T47D (cell line): ENCODE measurements around the gene TBCD.
"Not testable (repeated sequence)": the region's sequence is repeated elsewhere in the genome, so short reads cannot be mapped to it uniquely, and the experiment has no call there.

Experiments used
- DNase-seq, 2 experiments: peaks; one replicate each; pipeline versions ENCODE4 v3.0.0 to v3.0.0-alpha.2; 2011 to 2012; ENCODE audit warnings: low read depth in 1 of 2, low spot score in 1 of 2
- JUND ChIP-seq: IDR thresholded peaks from 2 replicates; pipeline ENCODE4 v1.6.1; 2012; ENCODE audit warnings: low read depth
- in situ Hi-C: cut with HindIII; loops from 2 replicates; pipeline ENCODE4 v1.10.0; 2016; ENCODE audit warnings: low sequenced_read_pairs, low pct_unique_long_range_greater_than_20kb

The TBCD gene

GRCh38 chr17:82961366-82962162, 209.7 kb downstream of the TBCD start:
- TF ChIP-seq JUND, result no peak
- peak in 1 of 2 experiments; percentile 29 for DNase-seq
- in situ Hi-C loops, result no loop called here

GRCh38 chr17:82962163-82962720, 210.4 kb downstream of the TBCD start:
- no peak for TF ChIP-seq JUND
- DNase-seq, result no peak
- in situ Hi-C loops, result no loop called here

- peak; percentile 68 to 78 for DNase-seq
- in situ Hi-C loops, result no loop called here
- no peak for TF ChIP-seq JUND
Measured at GRCh38 chr17:82963104-82963950, 211.5 kb downstream of the TBCD start.

DNA sequence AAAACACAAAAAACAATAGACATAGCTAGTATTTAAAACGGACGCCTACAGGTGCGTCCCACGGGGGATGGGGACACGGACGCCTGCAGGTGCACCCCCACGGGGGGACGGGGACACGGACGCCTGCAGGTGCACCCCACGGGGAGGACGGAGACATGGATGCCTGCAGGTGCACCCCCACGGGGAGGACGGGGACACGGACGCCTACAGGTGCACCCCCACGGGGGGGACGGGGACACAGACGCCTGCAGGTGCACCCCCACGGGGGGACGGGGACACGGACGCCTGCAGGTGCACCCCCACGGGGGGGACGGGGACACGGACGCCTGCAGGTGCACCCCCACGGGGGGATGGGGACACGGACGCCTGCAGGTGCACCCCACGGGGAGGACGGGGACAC, 212.6 kb downstream of the TBCD start:
- DNase-seq, in situ Hi-C loops: not testable (repeated sequence)

GRCh38 chr17:82964851-82965341, 213.0 kb downstream of the TBCD start:
- in situ Hi-C loops, result no loop called here
- no peak for TF ChIP-seq JUND
- DNase-seq, result no peak

DNA sequence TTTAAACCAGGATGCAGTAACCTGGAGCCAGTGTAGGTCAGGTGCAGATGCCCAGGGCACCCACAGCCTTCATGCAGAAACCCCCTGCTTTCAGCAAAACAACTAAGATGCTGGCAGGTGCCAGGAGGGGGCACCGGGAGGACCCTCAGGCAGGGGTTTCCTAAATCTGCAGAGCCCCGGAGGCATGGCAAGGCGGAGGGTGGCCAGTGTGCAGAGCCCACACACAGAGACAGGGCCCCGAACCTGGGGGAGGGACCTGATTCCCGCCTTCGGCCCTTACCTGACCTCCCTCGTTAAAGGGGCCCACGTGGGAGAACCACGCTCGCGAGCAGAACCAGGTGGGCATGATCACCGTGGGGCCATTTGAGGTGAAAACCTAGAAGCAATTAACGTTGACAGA, 213.5 kb downstream of the TBCD start:
- TF ChIP-seq JUND, result no peak
- in situ Hi-C loops, result no loop called here
- DNase-seq, result no peak

- DNase-seq, result no peak
- in situ Hi-C loops, result no loop called here
- TF ChIP-seq JUND, result no peak
Measured at GRCh38 chr17:82966415-82966814, 214.6 kb downstream of the TBCD start.

DNA sequence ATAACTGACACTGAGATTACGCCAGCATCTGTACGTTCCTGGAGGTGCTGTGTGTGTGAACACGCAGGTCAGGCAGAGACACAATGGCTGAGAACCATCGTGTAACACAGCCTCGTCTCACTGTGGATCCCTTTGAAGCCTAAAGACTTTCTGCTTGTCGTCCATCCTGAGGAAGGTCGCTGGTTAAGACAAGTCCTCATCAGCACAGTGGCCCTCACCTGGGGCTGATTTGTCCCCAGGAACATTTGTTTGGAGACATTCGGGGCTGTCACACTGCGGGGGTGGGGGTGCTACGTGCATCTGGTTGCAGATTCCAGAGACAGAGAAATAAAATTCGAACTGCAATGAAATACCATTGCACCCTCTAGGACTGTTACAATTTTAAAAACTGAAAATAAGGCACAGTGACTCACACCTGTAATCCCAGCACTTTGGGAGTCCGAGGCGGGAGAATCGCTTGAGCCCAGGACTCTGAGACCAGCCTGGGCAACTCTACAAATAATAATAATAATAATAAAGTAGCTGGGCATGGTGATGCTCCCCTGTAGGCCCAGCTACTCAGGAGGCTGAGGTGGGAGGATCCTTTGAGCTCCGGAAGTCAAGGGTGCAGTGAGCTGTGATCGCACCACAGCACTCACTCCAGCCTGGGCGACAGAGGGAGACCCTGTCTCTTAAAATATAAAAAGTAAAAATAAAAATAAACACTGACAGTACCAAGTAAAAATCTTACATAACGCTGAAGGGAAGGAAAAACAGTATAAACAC, 215.6 kb downstream of the TBCD start:
- TF ChIP-seq JUND, result no peak
- in situ Hi-C loops, result no loop called here
- DNase-seq, result no peak

- in situ Hi-C loops, DNase-seq: not testable (repeated sequence)
Measured at GRCh38 chr17:82968033-82968841, 216.4 kb downstream of the TBCD start.

GRCh38 chr17:82970067-82970466, 218.2 kb downstream of the TBCD start:
- no peak for DNase-seq
- in situ Hi-C loops, result no loop called here

DNA sequence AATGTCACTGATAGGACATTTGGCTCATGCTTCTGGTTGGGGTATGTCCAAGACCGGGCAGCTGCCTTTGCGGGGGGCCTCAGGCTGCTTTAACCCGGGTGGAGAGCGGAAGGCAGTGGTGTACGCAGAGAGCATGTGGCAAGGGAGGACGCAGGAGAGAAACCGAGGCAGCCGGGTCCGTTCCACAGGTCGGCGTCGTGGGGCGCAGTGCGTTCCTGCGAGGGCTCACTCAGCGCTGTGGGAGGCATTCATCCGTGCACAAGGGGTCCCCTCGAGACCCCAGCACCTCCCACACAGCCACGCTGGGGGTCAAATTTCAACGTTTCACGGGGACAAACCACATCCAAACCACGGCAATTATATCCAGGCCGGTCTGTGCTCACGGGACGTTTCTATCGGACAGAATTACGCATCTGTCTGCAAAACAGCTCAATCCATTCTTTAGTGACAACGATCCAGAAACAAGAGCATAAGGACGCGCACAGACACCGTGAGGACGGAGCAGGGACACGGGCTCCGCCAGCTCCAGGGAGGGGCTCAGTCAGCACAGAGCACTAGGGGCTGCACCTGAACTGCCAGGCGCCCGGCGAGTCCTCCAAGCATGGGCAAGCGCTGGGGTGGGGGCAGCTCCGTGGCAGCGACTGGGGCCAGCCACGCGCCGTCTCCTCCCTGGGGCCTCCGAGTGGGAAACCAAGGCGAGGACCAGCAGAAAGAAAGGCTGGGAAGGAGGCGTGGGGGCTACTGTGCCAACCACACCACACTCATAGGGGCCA, 219.1 kb downstream of the TBCD start:
- no peak for DNase-seq
- in situ Hi-C loops, result no loop called here
- no peak for TF ChIP-seq JUND

More at GRCh38 chr17:82970067-82970466, 218.2 kb downstream of the TBCD start:
- no peak for TF ChIP-seq JUND
